IMR-90 (cell line): Measurements from ENCODE around the gene SCRN2. TPM values are rescaled to one million over a fixed set of nuclear protein-coding genes. Genes with fewer than 3 reads are reported as not detected.
A peak's percentile ranks its signal among the peaks of the same experiment; 100 is the strongest.

Experiments
- ATAC-seq: fragments of 200-7000 bp; cut with Tn5 transposase; 2 replicates; pipeline ENCODE4 v1.9.1; 2020; ENCODE audit warnings: low read depth, mild to moderate bottlenecking, moderate library complexity
- BruUV-seq: library from RNA; stranded (reverse); fragments of 400-500 nt; replicated peaks from 2 replicates; lab custom pipeline; 2021; lab: Mats Ljungman, UMichigan
- CTCF ChIA-PET: fragments of 300-600 bp; formaldehyde crosslinking; extraction: SDS; loops from one replicate; lab custom pipeline; 2021; ENCODE audit warnings: antibody characterized with exemption; lab: Yijun Ruan, JAX
- POLR2A ChIA-PET: fragments of 300-600 bp; sonication (Branson Sonifier 250); formaldehyde crosslinking; loops from one replicate; lab custom pipeline; 2022; ENCODE audit warnings: antibody characterized with exemption; ENCODE audit not compliant: unreplicated experiment; lab: Charles Lee
- DNase-seq: peaks from one replicate; pipeline ENCODE4 v3.0.0; 2013
- H2AFZ ChIP-seq: replicated peaks from 2 replicates; pipeline ENCODE3; 2013; ENCODE audit warnings: low read length, mild to moderate bottlenecking; ENCODE audit not compliant: poor library complexity
- H2AK5ac ChIP-seq: 2 replicates; pipeline ENCODE4 v1.6.1; 2013; ENCODE audit warnings: low read depth, low read length, inconsistent platforms
- H2AK9ac ChIP-seq: replicated peaks from 2 replicates; pipeline ENCODE3; 2013; ENCODE audit warnings: mild to moderate bottlenecking, low read depth, low read length, moderate library complexity; ENCODE audit not compliant: poor library complexity
- H2BK120ac ChIP-seq: 2 replicates; pipeline ENCODE4 v1.6.1; 2013; ENCODE audit warnings: low read depth, low read length, inconsistent platforms
- H2BK15ac ChIP-seq: 3 replicates; pipeline ENCODE4 v1.6.1; 2013; ENCODE audit warnings: low read depth, low read length, inconsistent platforms
- H2BK20ac ChIP-seq: 2 replicates; pipeline ENCODE4 v1.6.1; 2013; ENCODE audit warnings: low read depth, mild to moderate bottlenecking, inconsistent platforms, low read length, moderate library complexity
- H2BK5ac ChIP-seq: 2 replicates; pipeline ENCODE4 v1.6.1; 2013; ENCODE audit warnings: mild to moderate bottlenecking, low read depth, low read length, inconsistent platforms; ENCODE audit not compliant: poor library complexity, severe bottlenecking
- H3K14ac ChIP-seq: replicated peaks from 2 replicates; pipeline ENCODE4 v1.6.1; 2013; ENCODE audit warnings: low read depth, low read length, inconsistent platforms
- H3K18ac ChIP-seq: 2 replicates; pipeline ENCODE4 v1.6.1; 2013; ENCODE audit warnings: low read depth, low read length, control low read depth
- H3K23ac ChIP-seq: 2 replicates; pipeline ENCODE4 v1.6.1; 2013; ENCODE audit warnings: low read depth, low read length, inconsistent platforms
- H3K27ac ChIP-seq: 2 replicates; pipeline ENCODE4 v1.5.1; 2013; ENCODE audit warnings: mild to moderate bottlenecking, control low read depth, low read length; ENCODE audit not compliant: insufficient read depth
- H3K27me3 ChIP-seq: 2 replicates; pipeline ENCODE4 v1.6.1; 2013; ENCODE audit warnings: low read length; ENCODE audit not compliant: control insufficient read depth, insufficient read depth
- H3K36me3 ChIP-seq: 2 replicates; pipeline ENCODE4 v1.6.1; 2013; ENCODE audit warnings: low read length, mixed read lengths; ENCODE audit not compliant: control insufficient read depth, insufficient read depth
- H3K4ac ChIP-seq: 2 replicates; pipeline ENCODE4 v1.6.1; 2013; ENCODE audit warnings: low read depth, low read length, inconsistent platforms
- H3K4me1 ChIP-seq: 2 replicates; pipeline ENCODE4 v1.6.1; 2013; ENCODE audit warnings: low read length, mixed read lengths; ENCODE audit not compliant: control insufficient read depth, insufficient read depth
- H3K4me2 ChIP-seq: 2 replicates; pipeline ENCODE4 v1.6.1; 2013; ENCODE audit warnings: low read depth, mild to moderate bottlenecking, control low read depth, low read length, moderate library complexity
- H3K4me3 ChIP-seq: 2 replicates; pipeline ENCODE4 v1.5.1; 2013; ENCODE audit warnings: low read depth, mild to moderate bottlenecking, control low read depth, low read length, moderate library complexity; ENCODE audit not compliant: insufficient read depth
- H3K56ac ChIP-seq: 2 replicates; pipeline ENCODE4 v1.6.1; 2013; ENCODE audit warnings: low read length, inconsistent platforms; ENCODE audit not compliant: insufficient read depth; ENCODE audit errors: extremely low read depth
- H3K79me1 ChIP-seq, 2 experiments: 2 replicates each; pipeline ENCODE4 v1.6.1; 2013; ENCODE audit warnings: low read length in 2 of 2, inconsistent platforms in 1 of 2, low read depth in 1 of 2
- H3K9ac ChIP-seq: 2 replicates; pipeline ENCODE4 v1.6.1; 2013; ENCODE audit warnings: low read depth, low read length, control low read depth
- H3K9me1 ChIP-seq: 2 replicates; pipeline ENCODE4 v1.6.1; 2013; ENCODE audit warnings: low read length, inconsistent platforms; ENCODE audit not compliant: insufficient read depth
- H3K9me3 ChIP-seq: 2 replicates; pipeline ENCODE4 v1.6.1; 2013; ENCODE audit warnings: low read length; ENCODE audit not compliant: control insufficient read depth, insufficient read depth
- H4K20me1 ChIP-seq: 2 replicates; pipeline ENCODE4 v1.6.1; 2013; ENCODE audit warnings: low read length, inconsistent platforms; ENCODE audit not compliant: insufficient read depth
- H4K5ac ChIP-seq: 2 replicates; pipeline ENCODE4 v1.6.1; 2013; ENCODE audit warnings: mild to moderate bottlenecking, low read depth, low read length, control low read depth
- H4K8ac ChIP-seq, 2 experiments: 2 replicates each; pipeline ENCODE4 v1.6.1; 2013; ENCODE audit warnings: low read depth in 2 of 2, low read length in 2 of 2, control low read depth in 1 of 2, inconsistent platforms in 1 of 2
- H4K91ac ChIP-seq: 2 replicates; pipeline ENCODE4 v1.6.1; 2013; ENCODE audit warnings: low read depth, low read length, inconsistent platforms; ENCODE audit not compliant: insufficient read depth
- BHLHE40 ChIP-seq: fragments of 150-350 bp; IDR thresholded peaks from 2 replicates; pipeline ENCODE4 v1.6.1; 2016; ENCODE audit warnings: mild to moderate bottlenecking, low read depth, low read length
- CEBPB ChIP-seq: IDR thresholded peaks from 2 replicates; pipeline ENCODE4 v1.6.1; 2012; ENCODE audit warnings: low read depth, low read length, improper control_type of control experiment
- CHD1 ChIP-seq: IDR thresholded peaks from 2 replicates; pipeline ENCODE4 v1.6.1; 2012; ENCODE audit warnings: low read depth, low read length, improper control_type of control experiment
- CTCF ChIP-seq: conservative IDR thresholded peaks from 2 replicates; pipeline ENCODE4 v1.5.1; 2012; ENCODE audit warnings: mild to moderate bottlenecking, low read depth, low read length, improper control_type of control experiment
- ELK1 ChIP-seq: fragments of 150-350 bp; IDR thresholded peaks from 2 replicates; pipeline ENCODE4 v1.6.1; 2016; ENCODE audit warnings: low read depth, mild to moderate bottlenecking, low read length, moderate library complexity, borderline replicate concordance
- FOS ChIP-seq: fragments of 150-350 bp; IDR thresholded peaks from 2 replicates; pipeline ENCODE4 v1.6.1; 2016; ENCODE audit warnings: low read depth, low read length
- MAFK ChIP-seq: IDR thresholded peaks from 2 replicates; pipeline ENCODE4 v1.6.1; 2012; ENCODE audit warnings: low read depth, low read length, improper control_type of control experiment
- MAZ ChIP-seq: IDR thresholded peaks from 2 replicates; pipeline ENCODE4 v1.6.1; 2012; ENCODE audit warnings: low read depth, mild to moderate bottlenecking, low read length, improper control_type of control experiment, moderate library complexity, borderline replicate concordance
- MXI1 ChIP-seq: IDR thresholded peaks from 2 replicates; pipeline ENCODE4 v1.6.1; 2012; ENCODE audit warnings: low read depth, mild to moderate bottlenecking, low read length, moderate library complexity, borderline replicate concordance
- NFE2L2 ChIP-seq: fragments of 150-350 bp; IDR thresholded peaks from 2 replicates; pipeline ENCODE4 v1.6.1; 2016; ENCODE audit warnings: low read depth, mild to moderate bottlenecking, low read length
- POLR2A ChIP-seq: IDR thresholded peaks from 2 replicates; pipeline ENCODE4 v1.6.1; 2012; ENCODE audit warnings: mild to moderate bottlenecking, low read depth, low read length
- RAD21 ChIP-seq: IDR thresholded peaks from 2 replicates; pipeline ENCODE4 v1.6.1; 2012; ENCODE audit warnings: low read length, improper control_type of control experiment
- RCOR1 ChIP-seq: IDR thresholded peaks from 2 replicates; pipeline ENCODE4 v1.6.1; 2012; ENCODE audit warnings: mild to moderate bottlenecking, low read length, improper control_type of control experiment; ENCODE audit not compliant: insufficient replicate concordance
- RFX5 ChIP-seq: IDR thresholded peaks from 2 replicates; pipeline ENCODE4 v1.8.0; 2012; ENCODE audit warnings: low read depth, mild to moderate bottlenecking, low read length, moderate library complexity
- SMC3 ChIP-seq: fragments of 150-350 bp; IDR thresholded peaks from 2 replicates; pipeline ENCODE4 v1.6.1; 2016; ENCODE audit warnings: low read depth, mild to moderate bottlenecking, antibody characterized with exemption, low read length, moderate library complexity
- USF2 ChIP-seq: fragments of 150-350 bp; IDR thresholded peaks from 2 replicates; pipeline ENCODE4 v1.6.1; 2017; ENCODE audit warnings: mild to moderate bottlenecking, antibody characterized with exemption, low read length, low read depth
- WGBS, 2 experiments: methylation state at CpG; one replicate each; pipeline versions ENCODE4 v1.1.5 to v1.1.7; 2013; ENCODE audit warnings: missing lambda C conversion rate in 2 of 2; ENCODE audit not compliant: insufficient read length in 1 of 2; ENCODE audit errors: extremely low coverage in 2 of 2; 5-methylcytosine and 5-hydroxymethylcytosine counted together
- dilution Hi-C: fragments of 300-500 bp; cut with HindIII; formaldehyde crosslinking; loops from one replicate; pipeline ENCODE4 v1.14.3; 2018; ENCODE audit warnings: low sequenced_read_pairs; ENCODE audit not compliant: unreplicated experiment
- in situ Hi-C: fragments of 300-500 bp; cut with MboI; formaldehyde crosslinking; loops from 3 replicates; pipeline ENCODE4 v1.14.3; 2019; ENCODE audit warnings: low sequenced_read_pairs, inconsistent platforms, mixed read lengths
- intact Hi-C: fragments of 100-400 bp; cut with micrococcal nuclease; formaldehyde crosslinking; loops from 2 replicates; pipeline ENCODE4 v1.10.0; 2022
- polyA plus RNA-seq, 3 experiments: library from polyadenylated mRNA; depleted of rRNA; stranded (reverse); fragments of >200 nt; gene quantifications; 2 replicates each; pipeline ENCODE4 v1.2.3, GENCODE V29; 2012; ENCODE audit warnings: low replicate concordance in 1 of 3
- total RNA-seq: library from RNA; depleted of rRNA; stranded (reverse); fragments of >200 nt; gene quantifications from 2 replicates; pipeline ENCODE4 v1.2.3, GENCODE V29; 2012

SCRN2 gene
- total and polyA plus RNA-seq, 2 of the 4 experiments (the other 2 are of a cell fraction), result 17.2 to 31.0 TPM

DNA sequence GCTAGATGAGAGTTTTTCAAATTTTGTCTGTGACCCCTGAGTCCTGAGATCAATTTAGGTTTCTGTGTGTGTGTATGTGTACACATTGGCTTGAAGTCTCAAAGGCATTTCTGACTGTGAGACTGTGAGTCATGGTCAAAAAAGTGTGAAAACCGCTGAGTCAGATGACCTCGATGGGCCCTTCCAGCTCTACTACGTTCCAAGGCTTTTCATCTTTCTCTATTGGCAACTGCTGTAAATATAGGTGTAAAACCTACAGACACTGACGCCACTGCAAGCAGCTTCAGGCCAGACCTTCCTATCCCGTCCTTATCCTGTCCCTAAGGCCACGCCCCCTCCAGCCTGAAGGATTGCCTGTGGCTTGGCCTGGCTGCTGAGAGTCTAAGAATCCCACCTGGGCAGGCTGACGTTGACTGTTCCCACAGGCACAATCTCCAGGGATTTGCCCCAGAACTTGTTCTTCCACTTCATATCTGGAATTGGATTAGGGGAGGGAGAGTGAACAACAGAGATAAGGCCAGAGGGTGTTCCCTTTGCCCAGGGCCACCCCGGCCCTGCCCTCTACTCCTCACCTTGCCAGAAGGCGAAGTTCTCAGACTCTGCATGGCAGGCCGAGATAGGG, 30.8 kb downstream of the SCRN2 start:
- in situ Hi-C loops (no loop called here), dilution Hi-C loops (no loop called here), intact Hi-C loops (no loop called here)
- Histone ChIP-seq H3K27ac (no peak overlapping the region), H3K4me3 (no peak overlapping the region), H3K23ac (no peak overlapping the region), H3K79me1 (no peaks in the 10 kb centered on the region), H2BK20ac (no peak overlapping the region), H2BK120ac (no peak overlapping the region), H2BK5ac (no peak overlapping the region), H2AFZ (no peak overlapping the region), H3K36me3 (peaks cover 55% of the 10 kb centered on the region), H3K4ac (no peak overlapping the region), H3K56ac (no peak overlapping the region), H4K5ac (no peak overlapping the region), H3K14ac (no peak overlapping the region), H4K91ac (no peak overlapping the region), H3K9me3 (no peaks in the 10 kb centered on the region), H4K8ac (no peak overlapping the region), H3K27me3 (no peaks in the 10 kb centered on the region; the same call in 1 of the 2 replicates), H4K20me1 (peaks cover 37% of the 10 kb centered on the region), H3K4me1 (peaks cover 3% of the 10 kb centered on the region; the same call in 1 of the 2 replicates), H3K9ac (no peak overlapping the region), H3K18ac (no peak overlapping the region), H3K9me1 (0 out of 2 replicates have a peak, but pooled peaks cover 2% of the 10 kb centered on the region), H3K4me2 (no peak overlapping the region), H2AK5ac (no peak overlapping the region), H2AK9ac (peak overlapping the region; percentile 6), H2BK15ac (no peak overlapping the region)
- no CpG with 5 or more reads among the region's 10 CpGs for WGBS, 2 experiments
- TF ChIP-seq RAD21, result no peak
- no peak for TF ChIP-seq MXI1
- TF ChIP-seq MAFK, result peak; percentile 96
- no peak for TF ChIP-seq CHD1
- TF ChIP-seq RFX5, result no peak
- TF ChIP-seq FOS, result peak; percentile 93
- peak; percentile 36; the same call in 1 of the 2 replicates for TF ChIP-seq USF2
- TF ChIP-seq RCOR1, result peak; percentile 51
- TF ChIP-seq SMC3, result no peak
- no peak for TF ChIP-seq POLR2A
- no peak for TF ChIP-seq CEBPB
- TF ChIP-seq CTCF, result no peak
- TF ChIP-seq BHLHE40, result peak; percentile 39; the same call in 1 of the 2 replicates
- no peak for TF ChIP-seq MAZ
- TF ChIP-seq ELK1, result no peak
- peak; percentile 84 for TF ChIP-seq NFE2L2
- ATAC-seq (peak; percentile 91), DNase-seq (peak; percentile 87)
- POLR2A ChIA-PET, result no interaction called here
- BruUV-seq, result no TSS peak
- CTCF ChIA-PET, result interaction anchor here (0.6 kb wide), 1 partner anchor 558 kb away, joined by 4 read pairs; no protein-coding TSS in a partner anchor
